GM13976 (cell line): ENCODE measurements around the gene HNRNPUL1.

Source experiments
- DNase-seq: peaks from one replicate; pipeline ENCODE4 v3.0.0; 2012; ENCODE audit warnings: low spot score
- CTCF ChIP-seq: IDR thresholded peaks from 2 replicates; pipeline ENCODE4 v1.5.1; 2012; ENCODE audit warnings: borderline replicate concordance, mild to moderate bottlenecking; ENCODE audit not compliant: insufficient read depth; ENCODE audit errors: extremely low read depth, missing control alignments, control extremely low read depth
- in situ Hi-C: fragments of 300-500 bp; cut with MboI; formaldehyde crosslinking; loops from one replicate; pipeline ENCODE4 v1.12.0; 2022; ENCODE audit warnings: low sequenced_read_pairs, mixed read lengths, inconsistent platforms; ENCODE audit not compliant: unreplicated experiment

HNRNPUL1 gene

DNA sequence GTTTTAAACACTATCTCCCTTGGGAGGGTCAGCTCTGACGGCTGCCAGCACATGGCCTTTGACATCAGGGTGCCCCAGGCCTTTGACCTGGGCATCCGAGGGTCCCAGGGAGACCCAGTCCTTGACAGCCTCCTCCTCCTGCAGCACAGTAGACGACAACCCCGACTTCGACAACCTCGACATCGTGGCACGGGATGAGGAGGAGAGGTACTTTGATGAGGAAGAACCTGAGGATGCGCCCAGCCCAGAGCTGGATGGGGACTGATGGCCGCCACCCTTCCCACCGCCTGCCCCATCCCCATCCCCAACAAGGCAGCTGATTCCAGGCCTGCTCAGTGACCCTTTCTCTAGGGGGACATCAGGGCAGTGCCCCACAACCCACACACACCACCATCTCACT is 58.3 kb downstream of the HNRNPUL1 start:
- no peak for TF ChIP-seq CTCF
- DNase-seq = no peak
- in situ Hi-C loops = no loop called here

GRCh38 chr19:41323023-41323422 is 58.9 kb downstream of the HNRNPUL1 start:
- TF ChIP-seq CTCF = no peak
- in situ Hi-C loops = no loop called here
- DNase-seq = no peak

GRCh38 chr19:41323430-41324125 is 59.4 kb downstream of the HNRNPUL1 start:
- in situ Hi-C loops = no loop called here
- TF ChIP-seq CTCF = no peak
- no peak for DNase-seq

DNA sequence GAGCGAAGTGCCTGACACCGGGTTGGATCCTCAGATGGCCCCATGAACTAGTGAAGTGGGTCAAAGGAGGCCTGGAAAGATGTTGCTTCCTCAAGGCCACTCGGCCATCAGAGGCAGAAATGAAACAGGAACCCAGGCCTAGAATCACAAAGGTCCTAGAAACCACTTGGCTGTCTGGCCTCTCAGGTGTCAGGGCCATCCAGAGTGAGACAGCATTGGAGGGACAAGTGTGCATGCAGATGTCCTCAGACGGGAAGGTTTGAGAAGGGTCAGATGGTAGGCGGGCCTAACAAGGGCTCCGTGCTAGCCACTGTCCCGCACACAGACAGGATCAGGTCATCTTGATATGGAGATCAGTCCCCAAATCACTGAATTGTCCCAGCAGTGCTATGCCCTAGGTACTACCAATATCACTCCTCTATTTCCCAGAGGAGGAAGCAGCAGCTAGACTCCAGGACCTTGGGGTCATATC is 60.1 kb downstream of the HNRNPUL1 start:
- in situ Hi-C loops = no loop called here
- TF ChIP-seq CTCF = no peak
- DNase-seq = no peak

GRCh38 chr19:41324921-41325639 is 60.9 kb downstream of the HNRNPUL1 start:
- DNase-seq = no peak
- no peak for TF ChIP-seq CTCF
- in situ Hi-C loops = no loop called here

DNA sequence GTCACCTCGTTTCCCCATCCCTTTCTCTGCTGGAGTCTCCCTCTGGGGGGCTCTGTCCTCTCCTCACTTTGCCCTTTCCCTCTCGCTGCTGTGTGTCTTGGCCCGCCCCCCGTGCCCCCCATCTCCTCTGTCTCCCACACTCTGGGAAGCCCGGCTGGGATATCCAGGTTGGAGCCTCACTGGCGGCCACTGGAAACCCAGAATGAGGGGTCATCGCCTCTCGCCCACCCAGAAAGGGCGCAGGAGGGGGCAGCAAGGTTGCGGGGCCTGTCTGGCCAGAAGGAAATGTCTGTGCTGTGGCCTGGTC is 61.4 kb downstream of the HNRNPUL1 start:
- no peak for DNase-seq
- in situ Hi-C loops = no loop called here
- no peak for TF ChIP-seq CTCF
